Ureter (tissue), 1 donor: ENCODE data around the gene TCTN2. TPM values are rescaled to one million over a fixed set of nuclear protein-coding genes. Genes with fewer than 3 reads are reported as not detected.

Experiments
- DNase-seq: peaks from one replicate; pipeline ENCODE4 v3.0.0-alpha.2; 2020; ENCODE audit warnings: low spot score
- total RNA-seq: library from RNA; stranded (reverse); gene quantifications from one replicate; pipeline ENCODE4 v1.2.4, GENCODE V29; 2023
- donor health status: DM: yes; HTN: yes; CAD: no.

Gene TCTN2
- total RNA-seq, 1 donor from 2014 or later: 16.8 TPM

DNA sequence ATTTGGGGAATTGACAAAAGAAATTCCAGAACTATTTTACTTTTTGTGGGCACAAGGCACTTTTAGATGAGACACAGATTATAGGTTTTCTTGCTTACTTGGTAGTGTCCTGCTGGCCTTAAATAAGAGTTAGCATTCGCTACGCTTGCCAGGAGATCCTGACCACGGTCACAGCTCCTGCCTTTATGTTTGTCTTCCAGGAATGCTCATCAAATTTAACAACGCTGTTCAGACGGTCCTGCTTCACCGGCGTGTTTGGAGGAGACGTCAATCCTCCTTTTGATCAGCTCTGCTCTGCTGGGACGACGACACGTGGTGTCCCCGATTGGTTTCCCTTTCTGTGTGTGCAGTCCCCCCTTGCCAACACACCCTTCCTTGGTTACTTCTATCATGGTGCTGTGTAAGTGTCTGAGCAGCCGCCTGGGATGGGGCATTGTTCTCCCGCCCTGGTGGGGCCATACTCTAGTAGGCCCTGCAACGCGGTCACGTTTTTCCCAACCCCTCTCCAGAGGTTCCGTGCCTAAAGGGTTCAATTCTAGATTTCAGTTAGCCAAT is 15.8 kb downstream of the TCTN2 start:
- DNase-seq: no peak

DNA sequence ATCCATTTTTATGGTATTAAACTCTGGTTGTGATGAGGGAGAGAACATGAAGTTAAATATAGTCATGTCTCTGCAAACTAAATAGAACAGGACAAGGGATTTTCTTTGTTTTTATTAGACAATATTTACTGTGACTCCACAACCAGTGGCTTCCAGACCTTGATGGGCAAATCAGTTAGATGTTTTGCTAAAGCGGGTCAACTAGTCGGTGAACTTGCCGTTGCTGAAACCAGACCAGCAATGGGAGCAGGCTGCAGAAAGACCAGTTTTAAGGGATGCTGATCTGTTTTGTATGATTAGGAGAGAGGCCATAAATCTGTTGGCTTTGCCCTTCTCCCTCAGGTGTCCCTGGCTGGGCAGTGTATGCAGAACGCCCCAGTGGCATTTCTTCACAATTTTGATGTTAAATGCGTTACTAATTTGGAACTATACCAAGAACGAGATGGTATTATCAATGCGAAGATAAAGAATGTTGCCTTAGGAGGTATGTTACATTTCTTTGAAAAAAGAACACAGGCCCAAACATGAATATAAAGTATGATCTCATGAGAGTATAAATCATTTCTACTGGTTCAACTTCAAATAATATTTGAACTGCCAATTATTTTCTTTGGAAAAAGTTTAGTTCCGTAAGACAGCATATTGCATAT is 19.4 kb downstream of the TCTN2 start:
- no peak for DNase-seq

DNA sequence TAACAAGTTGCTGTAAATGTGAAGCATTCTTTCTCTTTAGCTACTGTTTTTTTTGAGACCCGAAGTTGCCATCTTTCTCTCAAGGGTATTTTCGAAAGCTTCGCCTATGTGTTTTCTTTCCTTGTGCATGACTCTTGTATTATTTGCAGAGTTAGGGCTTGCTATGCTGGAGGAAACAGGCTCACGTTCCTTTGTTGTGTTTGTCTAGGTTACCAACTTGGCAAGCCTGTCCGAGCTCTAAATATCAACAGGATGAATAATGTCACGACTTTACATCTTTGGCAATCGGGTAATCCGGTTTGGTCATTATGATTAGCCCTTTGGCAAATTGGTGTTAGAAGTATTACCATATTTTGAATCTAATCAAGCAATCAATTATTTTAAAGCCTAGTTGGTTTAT is 25.3 kb downstream of the TCTN2 start:
- no peak for DNase-seq

DNA sequence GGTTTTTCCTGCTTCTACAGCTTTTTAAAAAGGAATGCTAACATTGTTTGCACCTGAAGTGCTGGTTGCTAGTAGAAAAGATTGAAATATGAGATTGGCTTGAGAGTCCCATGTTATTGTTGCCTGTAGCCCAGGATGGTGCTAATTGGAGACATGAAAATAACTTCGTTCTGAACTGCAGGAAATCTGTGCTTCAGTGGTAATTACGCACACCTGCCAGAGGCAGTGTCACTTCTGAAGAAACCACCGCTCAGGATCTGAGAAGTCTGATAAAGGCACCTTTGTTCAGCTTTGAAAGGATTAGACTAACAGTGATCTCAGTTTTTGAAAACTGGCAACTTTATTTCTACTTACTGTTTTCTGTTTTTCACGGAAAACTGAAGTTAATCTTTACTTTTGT is 25.7 kb downstream of the TCTN2 start:
- DNase-seq: no peak

- no peak for DNase-seq
Measured at GRCh38 chr12:123705935-123706334, 35.0 kb downstream of the TCTN2 start.

- no peak for DNase-seq
Measured at GRCh38 chr12:123707466-123707865, 36.6 kb downstream of the TCTN2 start.

DNA sequence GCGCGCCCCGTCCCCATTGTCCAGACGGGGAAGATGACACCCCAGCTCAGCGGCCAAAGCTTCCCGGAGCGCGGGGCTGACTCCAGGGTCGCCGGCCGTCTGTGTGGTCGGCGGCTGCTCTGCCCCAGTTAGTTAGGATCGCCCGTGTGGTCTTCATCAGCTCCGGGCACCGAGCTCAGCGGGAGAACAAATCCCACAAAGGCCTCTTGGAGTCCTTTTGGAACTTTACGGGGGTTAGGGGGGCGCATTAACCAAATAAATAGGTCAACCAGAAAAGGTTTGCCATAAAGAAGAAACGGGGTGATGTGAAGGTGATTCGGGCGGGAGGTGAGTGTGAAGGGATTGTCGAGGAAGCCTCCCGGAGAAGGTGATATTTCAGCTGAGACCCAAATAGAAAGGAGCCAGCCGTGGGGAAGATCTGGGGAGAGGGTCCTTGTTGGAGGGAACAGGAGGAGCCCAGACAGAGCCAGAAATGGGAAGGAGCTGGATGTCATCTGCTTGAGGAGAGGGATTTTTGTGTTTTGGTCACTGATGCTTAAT is 41.9 kb downstream of the TCTN2 start:
- no peak for DNase-seq

DNA sequence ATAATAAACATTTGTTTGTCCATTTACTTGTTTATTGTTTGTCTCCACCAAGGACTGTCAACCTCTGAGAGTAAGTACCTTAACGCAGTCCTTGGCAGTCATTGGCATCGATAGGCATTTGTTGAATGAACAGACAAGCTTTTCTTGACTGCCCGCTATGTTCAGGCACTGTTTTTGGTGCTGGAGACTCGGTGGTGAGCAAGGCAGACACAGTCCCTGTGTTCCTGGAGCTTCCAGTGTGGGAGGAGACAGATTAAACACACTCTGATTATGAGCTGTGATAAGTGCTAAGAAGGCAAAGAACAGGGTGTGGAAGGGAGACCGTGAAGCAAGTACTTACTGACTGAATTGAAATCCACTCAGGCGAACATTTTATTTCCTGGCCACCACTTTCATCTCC is 42.5 kb downstream of the TCTN2 start:
- no peak for DNase-seq

GRCh38 chr12:123713823-123714585 is 43.1 kb downstream of the TCTN2 start:
- DNase-seq: no peak

GRCh38 chr12:123715195-123715594 is 44.3 kb downstream of the TCTN2 start:
- no peak for DNase-seq

DNA sequence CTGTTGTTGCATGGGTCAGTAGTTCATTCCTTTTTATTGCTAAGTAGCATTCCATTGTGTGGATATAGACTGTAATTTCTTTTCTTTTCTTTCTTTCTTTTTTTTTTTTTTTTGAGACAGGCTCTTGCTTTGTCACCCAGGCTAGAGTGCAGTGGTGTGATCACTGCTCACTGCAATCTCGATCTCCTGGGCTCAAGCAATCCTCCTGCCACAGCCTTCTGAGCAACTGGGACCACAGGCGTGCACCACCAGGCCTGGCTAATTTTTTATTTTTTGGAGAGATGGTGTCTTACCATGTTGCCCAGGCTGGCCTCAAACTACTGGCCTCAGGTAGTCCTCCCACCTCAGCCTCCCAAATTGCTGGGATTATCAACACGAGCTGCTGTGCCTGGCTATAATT is 46.4 kb downstream of the TCTN2 start:
- no peak for DNase-seq

- no peak for DNase-seq
Measured at GRCh38 chr12:123720141-123720814, 49.4 kb downstream of the TCTN2 start.

- DNase-seq: no peak
Measured at GRCh38 chr12:123721245-123721644, 50.3 kb downstream of the TCTN2 start.

- no peak for DNase-seq
Measured at GRCh38 chr12:123723011-123723410, 52.1 kb downstream of the TCTN2 start.

GRCh38 chr12:123723765-123724164 is 52.9 kb downstream of the TCTN2 start:
- DNase-seq: no peak

- no peak for DNase-seq
Measured at GRCh38 chr12:123726244-123726643, 55.3 kb downstream of the TCTN2 start.

GRCh38 chr12:123726962-123727361 is 56.0 kb downstream of the TCTN2 start:
- no peak for DNase-seq

DNA sequence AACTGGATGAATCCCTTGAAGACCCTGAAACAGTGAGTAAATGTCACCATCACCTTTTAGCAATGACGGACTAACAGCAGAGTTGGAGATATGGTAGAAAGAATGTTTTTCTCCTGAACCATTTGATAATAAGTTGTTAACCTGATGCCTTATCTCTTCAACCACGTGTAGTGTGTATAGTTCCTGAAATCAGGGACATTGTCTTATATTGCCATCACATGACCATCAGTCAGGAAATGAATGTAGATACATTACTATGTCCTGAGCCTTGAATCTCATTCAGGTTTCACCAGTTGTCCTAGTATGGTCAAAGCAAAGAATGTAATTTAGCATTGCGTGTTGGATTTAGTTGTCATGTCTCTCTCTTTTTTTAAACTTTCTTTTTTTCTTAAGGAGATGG is 57.0 kb downstream of the TCTN2 start:
- no peak for DNase-seq

GRCh38 chr12:123731596-123731995 is 60.7 kb downstream of the TCTN2 start:
- no peak for DNase-seq

- DNase-seq: no peak
Measured at GRCh38 chr12:123732251-123732650, 61.3 kb downstream of the TCTN2 start.

GRCh38 chr12:123733229-123733628 is 62.3 kb downstream of the TCTN2 start:
- no peak for DNase-seq

DNA sequence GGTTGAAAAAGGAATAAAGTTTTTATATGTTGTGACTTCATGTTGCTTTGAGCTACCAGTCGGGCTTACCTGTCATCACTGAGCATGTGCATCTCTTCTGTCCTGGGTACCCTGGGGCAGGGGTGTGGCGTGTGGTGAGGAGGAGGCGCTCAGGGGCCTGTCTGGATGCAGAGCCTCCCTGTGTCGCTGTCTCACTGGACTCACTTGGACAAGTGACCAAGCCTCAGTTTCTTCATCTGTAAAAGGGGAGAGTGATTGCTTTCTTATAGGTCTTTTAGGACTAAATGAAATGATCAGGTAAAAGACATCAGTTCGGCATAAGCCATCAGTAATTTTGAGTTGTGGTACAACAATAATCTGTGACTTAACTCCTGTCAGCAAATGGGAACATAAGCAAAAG is 63.4 kb downstream of the TCTN2 start:
- no peak for DNase-seq
